DND-41 (cell line): Measurements from ENCODE around the gene RIC1.

Source experiments
- ATAC-seq: fragments of 200-7000 bp; cut with Tn5 transposase; 3 replicates; pipeline ENCODE4 v1.9.1; 2021; ENCODE audit warnings: low read depth; ENCODE audit not compliant: insufficient read depth
- DNase-seq: peaks from one replicate; pipeline ENCODE4 v3.0.0-alpha.2; 2020
- H2AFZ ChIP-seq: 2 replicates; pipeline ENCODE4 v1.6.0; 2012; ENCODE audit warnings: low read depth, low read length
- H3K27ac ChIP-seq: 2 replicates; pipeline ENCODE4 v1.5.1; 2012; ENCODE audit warnings: low read length, inconsistent platforms
- H3K27me3 ChIP-seq: fragments of 200-600 bp; sonication (generic); 2 replicates; pipeline ENCODE4 v1.6.0; 2012; ENCODE audit warnings: low read length, mild to moderate bottlenecking, inconsistent platforms; ENCODE audit not compliant: insufficient read depth, poor library complexity
- H3K36me3 ChIP-seq: 2 replicates; pipeline ENCODE4 v1.5.1; 2012; ENCODE audit warnings: low read length, inconsistent platforms; ENCODE audit not compliant: insufficient read depth
- H3K4me1 ChIP-seq: 2 replicates; pipeline ENCODE4 v1.5.1; 2012; ENCODE audit warnings: mild to moderate bottlenecking, low read length; ENCODE audit not compliant: insufficient read depth
- H3K4me2 ChIP-seq: 2 replicates; pipeline ENCODE4 v1.6.0; 2012; ENCODE audit warnings: mild to moderate bottlenecking, moderate library complexity, low read length, inconsistent platforms; ENCODE audit not compliant: insufficient read depth
- H3K4me3 ChIP-seq, 2 experiments: fragments of 200-600 bp in 1 of 2; shearing (Covaris generic) in 1 of 2; 2 replicates each; pipeline ENCODE4 v1.5.1; 2012 to 2016; ENCODE audit warnings: inconsistent platforms in 2 of 2, low read length in 2 of 2, mild to moderate bottlenecking in 2 of 2, low read depth in 1 of 2, moderate library complexity in 1 of 2
- H3K79me2 ChIP-seq: 2 replicates; pipeline ENCODE4 v1.6.0; 2012; ENCODE audit warnings: low read length, inconsistent platforms; ENCODE audit not compliant: insufficient read depth
- H3K9ac ChIP-seq: 2 replicates; pipeline ENCODE4 v1.6.0; 2012; ENCODE audit warnings: low read depth, mild to moderate bottlenecking, inconsistent platforms, low read length, moderate library complexity
- H3K9me3 ChIP-seq: 2 replicates; pipeline ENCODE4 v1.5.1; 2012; ENCODE audit warnings: low read length, moderate library complexity, mild to moderate bottlenecking, inconsistent platforms; ENCODE audit not compliant: insufficient read depth, severe bottlenecking
- H4K20me1 ChIP-seq: 2 replicates; pipeline ENCODE4 v1.6.0; 2012; ENCODE audit warnings: low read length; ENCODE audit not compliant: insufficient read depth
- CTCF ChIP-seq: IDR thresholded peaks from 2 replicates; pipeline ENCODE4 v1.5.1; 2012; ENCODE audit warnings: borderline replicate concordance, low read length, moderate library complexity, mild to moderate bottlenecking; ENCODE audit not compliant: poor library complexity, severe bottlenecking; ENCODE audit errors: extremely low read depth
- EZH2 ChIP-seq: IDR thresholded peaks from 3 replicates; pipeline ENCODE4 v1.6.1; 2012; ENCODE audit warnings: borderline replicate concordance, low read depth, mild to moderate bottlenecking, moderate library complexity, low read length, inconsistent platforms; ENCODE audit not compliant: severe bottlenecking

Gene RIC1

GRCh38 chr9:5815461-5815860 is 186.6 kb downstream of the RIC1 start:
- H3K9me3 ChIP-seq, result no peaks in the 10 kb centered on the region
- no peak overlapping the region for H3K4me3 ChIP-seq
- no peak for ATAC-seq
- no peaks in the 10 kb centered on the region; the same call in none of the 2 replicates for H3K36me3 ChIP-seq
- no peaks in the 10 kb centered on the region for H3K4me1 ChIP-seq
- no peaks in the 10 kb centered on the region for H3K79me2 ChIP-seq
- TF ChIP-seq EZH2 (no peak), CTCF (no peak)
- H3K9ac ChIP-seq, result no peak overlapping the region
- no peaks in the 10 kb centered on the region for H3K27me3 ChIP-seq
- no peak overlapping the region for H3K27ac ChIP-seq
- H4K20me1 ChIP-seq, result no peaks in the 10 kb centered on the region
- DNase-seq, result no peak
- H2AFZ ChIP-seq, result no peak overlapping the region
- H3K4me2 ChIP-seq, result no peak overlapping the region

GRCh38 chr9:5817862-5818261 is 189.0 kb downstream of the RIC1 start:
- TF ChIP-seq CTCF, result no peak
- no peak for TF ChIP-seq EZH2
- H3K4me1 ChIP-seq, result no peaks in the 10 kb centered on the region
- H3K27me3 ChIP-seq, result no peaks in the 10 kb centered on the region
- no peak overlapping the region for H2AFZ ChIP-seq
- H3K9me3 ChIP-seq, result no peaks in the 10 kb centered on the region
- H4K20me1 ChIP-seq, result no peaks in the 10 kb centered on the region
- H3K27ac ChIP-seq, result no peak overlapping the region
- DNase-seq, result no peak
- no peak overlapping the region for H3K4me3 ChIP-seq
- H3K9ac ChIP-seq, result no peak overlapping the region
- ATAC-seq, result no peak
- no peaks in the 10 kb centered on the region for H3K79me2 ChIP-seq
- H3K4me2 ChIP-seq, result no peak overlapping the region
- H3K36me3 ChIP-seq, result no peaks in the 10 kb centered on the region; the same call in 1 of the 2 replicates

- no peak for ATAC-seq
Measured at GRCh38 chr9:5818424-5819142, 189.7 kb downstream of the RIC1 start.

More at GRCh38 chr9:5818424-5819142, 189.7 kb downstream of the RIC1 start:
- no peak overlapping the region for H3K27ac ChIP-seq
- H2AFZ ChIP-seq, result no peak overlapping the region
- no peaks in the 10 kb centered on the region for H3K4me1 ChIP-seq
- H3K27me3 ChIP-seq, result no peaks in the 10 kb centered on the region
- no peak overlapping the region for H3K4me3 ChIP-seq
- no peak overlapping the region for H3K4me2 ChIP-seq
- no peaks in the 10 kb centered on the region; the same call in 1 of the 2 replicates for H3K36me3 ChIP-seq
- no peaks in the 10 kb centered on the region for H3K9me3 ChIP-seq
- H3K9ac ChIP-seq, result no peak overlapping the region
- H4K20me1 ChIP-seq, result no peaks in the 10 kb centered on the region
- TF ChIP-seq CTCF (no peak), EZH2 (no peak)
- no peak for DNase-seq
- no peaks in the 10 kb centered on the region for H3K79me2 ChIP-seq
